Suppressor macrophage treated with lipopolysaccharide for 1 hour (primary cell): ENCODE results near the gene TRIM50.
"Not testable (repeated sequence)": the region's sequence is repeated elsewhere in the genome, so short reads cannot be mapped to it uniquely, and the experiment has no call there.

Experiments
- DNase-seq, 3 donors: peaks; one replicate each; pipeline ENCODE4 v3.0.0-alpha.2; 2020 to 2022

The TRIM50 gene

DNA sequence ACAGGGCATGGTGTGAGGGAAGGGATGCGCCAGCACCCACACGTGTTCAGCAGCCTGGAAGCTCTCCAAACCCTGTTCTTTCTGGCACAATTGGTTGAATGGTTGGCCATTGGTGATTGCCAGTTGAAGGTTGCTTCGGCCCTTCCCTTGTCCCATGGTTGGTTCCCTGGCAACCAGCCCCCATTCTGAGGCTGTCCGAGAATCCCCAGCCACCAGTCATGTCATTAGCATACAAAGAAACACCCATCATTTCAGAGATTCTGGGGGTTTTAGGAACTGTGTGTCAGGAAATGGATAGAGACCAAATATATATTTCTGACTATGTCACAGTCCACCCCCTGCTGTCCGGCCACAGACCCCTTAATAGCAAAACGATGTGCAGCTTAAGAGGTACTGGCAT lies 21.9 kb upstream of the TRIM50 start:
- DNase-seq = peak in 1 of 3 donors; percentile 16

DNA sequence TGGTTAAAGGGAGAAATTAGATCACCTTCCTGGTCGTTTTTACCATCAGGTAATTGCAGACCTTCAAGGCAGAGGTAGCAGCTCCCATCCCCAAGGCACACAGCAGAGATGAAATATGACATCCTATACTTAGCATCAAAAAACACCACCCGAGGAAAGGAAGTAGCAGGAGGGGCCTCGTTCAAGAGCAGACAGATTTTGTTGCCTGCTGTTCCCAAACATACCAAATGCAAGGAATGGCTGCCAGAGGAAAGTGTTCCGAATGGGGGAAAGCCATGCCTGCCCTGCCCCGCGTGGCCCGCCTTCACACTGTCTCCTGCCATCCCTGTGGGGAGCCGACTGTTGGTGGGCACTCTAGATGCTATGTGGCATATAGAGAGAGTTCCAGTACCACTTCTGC lies 18.1 kb upstream of the TRIM50 start:
- no peak for DNase-seq

DNA sequence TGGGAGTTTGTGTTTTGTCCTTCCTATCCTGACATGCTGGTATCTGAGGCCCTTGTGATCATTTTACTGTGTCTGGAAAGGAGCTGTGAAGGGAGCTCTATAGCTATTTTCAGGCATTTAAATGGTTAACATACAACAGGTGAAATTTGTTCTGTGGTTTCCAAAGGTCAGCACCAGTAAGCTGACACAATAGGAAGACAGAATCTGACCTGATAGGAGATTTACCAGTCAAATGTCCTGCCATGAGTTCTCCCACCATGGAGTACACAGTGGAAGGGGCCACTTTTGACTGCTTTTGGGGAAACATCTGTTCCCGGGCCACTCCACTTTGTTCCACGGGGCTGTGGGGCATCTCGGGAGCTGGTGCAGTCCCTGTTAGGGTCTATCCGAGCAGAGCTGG lies 17.7 kb upstream of the TRIM50 start:
- DNase-seq = no peak

DNA sequence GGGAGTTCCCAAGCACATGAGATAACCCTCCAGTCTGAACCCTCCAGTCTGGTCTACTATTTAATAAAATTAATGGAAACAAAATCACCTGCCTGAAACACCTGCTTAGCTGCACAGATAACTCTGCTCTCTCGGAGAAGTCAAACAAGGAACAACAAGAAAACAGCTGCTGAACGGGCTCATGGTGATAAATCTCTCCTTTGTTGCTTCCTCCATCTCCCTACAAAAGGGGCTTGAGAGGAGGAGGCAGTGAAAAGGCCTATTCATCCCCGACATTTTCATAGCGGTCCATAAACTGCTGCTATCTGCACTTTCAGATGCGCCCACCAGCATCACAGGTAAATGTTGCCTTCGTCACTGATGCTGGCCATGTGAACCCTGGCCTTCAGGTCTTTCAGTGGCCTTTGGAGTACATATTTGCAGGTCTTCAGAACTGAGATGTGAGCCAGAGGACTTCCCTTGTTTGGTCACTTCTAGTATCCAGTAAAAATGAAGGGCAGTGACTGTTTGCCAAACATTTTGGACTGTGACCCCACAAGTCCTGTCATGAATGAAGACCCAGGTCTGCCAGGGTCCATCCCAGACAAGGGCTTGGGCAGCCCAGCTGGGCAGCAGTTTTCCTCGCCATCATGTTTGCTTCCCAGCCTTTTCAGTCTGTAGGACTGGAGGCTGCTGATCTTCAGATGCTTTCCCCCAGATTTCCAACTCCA lies 15.9 kb upstream of the TRIM50 start:
- DNase-seq = no peak

DNA sequence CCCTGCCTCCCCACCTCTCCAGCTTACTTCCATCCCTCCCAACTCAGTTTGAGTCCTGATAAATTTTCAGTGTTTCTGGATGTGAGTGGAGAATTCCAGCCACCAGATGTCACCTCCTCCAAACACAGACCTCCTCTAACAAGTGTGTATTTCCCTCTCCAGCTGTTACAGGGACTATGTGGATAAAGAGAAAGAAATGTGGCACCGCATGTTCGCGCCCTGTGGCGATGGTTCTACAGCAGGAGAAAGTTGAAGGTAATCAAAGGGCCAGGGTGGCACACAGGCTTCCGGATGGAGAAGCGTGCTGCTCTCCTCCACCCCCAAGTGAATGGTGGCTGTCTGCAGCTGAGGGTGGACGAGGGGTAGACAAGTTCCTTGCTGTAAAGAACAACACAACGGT lies 14.8 kb upstream of the TRIM50 start:
- DNase-seq = no peak

DNA sequence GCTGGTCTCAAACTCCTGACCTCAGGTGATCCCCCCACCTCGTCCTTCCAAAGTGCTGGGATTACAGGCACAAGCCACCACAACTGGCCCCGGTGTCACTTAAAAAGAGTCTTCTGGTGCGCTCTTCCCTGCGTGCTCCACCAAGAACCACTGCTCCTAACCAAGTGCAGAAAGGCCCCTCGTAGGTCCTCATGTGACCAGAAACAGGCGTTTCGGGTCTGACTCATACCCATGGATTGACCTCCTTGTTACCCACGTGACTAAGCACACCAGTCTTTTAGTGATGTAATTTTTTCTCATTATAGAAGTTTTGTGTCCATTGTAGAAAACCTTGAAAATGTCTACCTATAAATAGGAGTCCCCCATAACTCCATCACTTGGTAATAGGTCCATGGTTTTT lies 14.0 kb upstream of the TRIM50 start:
- peak; percentile 72 to 80 (median 79) for DNase-seq

DNA sequence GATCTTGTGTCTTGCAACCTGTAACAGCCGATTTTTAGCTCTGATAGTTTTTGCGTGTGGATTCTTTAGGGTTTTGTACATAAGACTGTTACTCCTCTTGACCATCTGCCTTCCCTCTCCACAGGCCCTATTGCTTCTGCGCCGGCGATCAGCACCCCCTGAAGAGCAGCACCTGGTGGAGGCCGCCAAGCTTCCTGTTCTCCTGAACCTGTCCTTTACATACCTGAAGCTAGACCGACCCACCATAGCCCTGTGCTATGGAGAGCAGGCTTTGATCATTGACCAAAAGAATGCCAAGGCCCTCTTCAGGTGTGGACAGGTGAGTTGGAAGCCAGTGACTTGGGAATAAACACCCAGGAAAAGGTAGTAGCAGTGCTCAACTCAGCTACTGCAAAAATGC lies 12.6 kb upstream of the TRIM50 start:
- DNase-seq = no peak

DNA sequence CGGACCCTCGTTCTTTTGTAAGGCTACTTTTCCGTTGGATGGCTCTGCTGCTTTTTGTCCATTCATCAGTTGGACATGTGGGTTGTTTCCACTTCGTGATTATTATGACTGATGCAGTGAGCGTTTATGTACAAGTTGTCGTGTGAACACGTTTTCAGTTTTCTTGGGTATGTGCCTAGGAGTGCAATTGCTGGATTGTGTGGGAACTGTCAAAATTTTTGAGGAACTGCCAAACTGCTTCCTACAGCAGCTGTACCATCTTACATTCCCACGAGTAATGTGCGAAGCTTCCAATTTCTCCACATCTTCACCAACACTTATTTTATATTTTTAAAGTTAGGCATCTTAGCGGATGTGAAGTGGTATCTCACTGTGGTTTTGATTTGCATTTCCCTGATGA lies 10.4 kb upstream of the TRIM50 start:
- no peak for DNase-seq

DNA sequence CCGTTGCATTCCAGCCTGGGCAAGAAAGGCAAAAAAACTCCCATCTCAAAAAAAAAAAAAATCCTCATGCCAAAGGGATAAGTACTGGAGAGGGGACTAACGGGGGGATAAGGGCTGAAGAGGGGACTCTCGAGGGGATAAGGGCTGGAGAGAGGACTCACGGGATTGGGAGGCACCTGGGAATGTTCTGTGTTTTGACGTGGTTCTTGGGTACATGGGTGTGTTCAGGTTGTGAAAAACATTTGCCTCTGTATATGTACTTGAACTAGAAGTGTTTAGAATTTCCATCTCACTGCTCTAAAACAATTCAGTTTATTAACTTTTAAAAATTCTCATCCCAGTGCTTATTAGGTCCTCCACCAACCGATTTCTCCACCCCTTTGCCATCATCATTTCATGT lies 4.6 kb upstream of the TRIM50 start:
- no peak for DNase-seq

DNA sequence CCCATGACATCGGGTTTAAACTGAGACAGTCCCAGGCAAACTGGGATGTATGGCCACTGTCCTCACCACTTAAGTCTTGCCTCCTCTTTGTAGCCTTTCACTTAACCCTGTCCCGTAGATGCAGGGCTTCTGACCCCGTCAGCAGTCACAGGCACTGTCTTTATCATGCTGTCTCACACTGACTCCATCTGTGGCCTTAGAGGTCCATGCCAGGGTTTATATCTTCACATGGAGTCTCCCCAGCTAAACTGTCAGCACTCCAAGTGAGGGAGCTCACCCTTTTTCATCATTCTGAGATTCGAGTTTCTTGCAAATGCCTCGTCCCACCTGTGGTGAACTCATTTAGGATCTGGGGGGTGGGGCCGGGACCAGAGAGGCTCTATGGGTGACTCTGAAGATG lies 2.9 kb upstream of the TRIM50 start:
- no peak for DNase-seq

DNA sequence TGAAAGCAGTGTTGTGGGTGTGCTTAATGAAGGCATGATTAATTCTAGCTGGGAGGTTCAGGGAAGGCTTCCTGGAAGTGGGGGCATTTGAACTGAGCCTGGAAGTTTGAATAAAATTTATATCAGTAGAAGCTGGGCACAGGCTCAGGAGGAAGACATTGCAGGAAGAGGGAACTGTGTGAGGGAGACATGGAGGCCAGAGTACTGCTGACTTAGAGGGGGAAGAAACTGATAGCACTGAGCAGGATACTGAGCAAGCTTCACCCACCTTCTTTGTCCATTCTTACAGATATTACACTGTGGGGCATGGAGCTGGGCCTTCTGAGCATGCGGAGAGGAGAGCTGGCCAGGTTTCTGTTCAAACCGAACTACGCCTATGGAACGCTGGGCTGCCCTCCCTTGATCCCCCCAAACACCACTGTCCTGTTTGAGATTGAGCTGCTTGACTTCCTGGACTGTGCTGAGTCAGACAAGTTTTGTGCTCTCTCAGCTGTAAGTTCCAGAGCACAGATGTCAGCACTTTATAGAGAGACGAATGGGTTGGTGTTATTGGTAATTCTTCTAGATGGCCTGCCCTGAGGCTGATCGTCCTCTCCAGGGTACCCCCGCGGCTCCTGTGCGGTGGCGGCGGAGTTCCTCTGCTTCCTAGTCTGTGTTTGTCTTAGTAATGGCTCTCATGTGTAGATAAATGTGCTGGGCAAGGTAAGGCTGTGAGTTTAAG lies 2.1 kb upstream of the TRIM50 start:
- DNase-seq = peak in 1 of 3 donors; percentile 32

DNA sequence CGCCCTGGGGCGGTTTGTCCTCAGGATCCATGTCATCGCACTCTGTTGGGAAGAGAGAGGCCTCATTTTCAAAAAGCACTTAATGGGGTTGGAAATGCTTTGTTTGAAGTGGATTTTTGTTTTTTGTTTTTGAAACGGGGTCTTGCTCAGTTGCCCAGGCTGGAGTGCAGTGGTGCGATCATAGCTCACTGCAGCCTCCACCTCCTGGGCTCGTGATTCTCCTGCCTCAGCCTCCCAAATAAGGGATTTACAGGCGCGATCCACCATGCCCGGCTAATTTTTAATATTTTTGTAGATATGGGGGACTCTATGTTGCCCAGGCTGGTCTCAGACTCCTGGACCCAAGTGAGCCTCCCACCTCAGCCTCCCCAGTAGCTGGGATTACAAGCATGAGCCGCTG lies 814 bp upstream of the TRIM50 start:
- no peak for DNase-seq

DNA sequence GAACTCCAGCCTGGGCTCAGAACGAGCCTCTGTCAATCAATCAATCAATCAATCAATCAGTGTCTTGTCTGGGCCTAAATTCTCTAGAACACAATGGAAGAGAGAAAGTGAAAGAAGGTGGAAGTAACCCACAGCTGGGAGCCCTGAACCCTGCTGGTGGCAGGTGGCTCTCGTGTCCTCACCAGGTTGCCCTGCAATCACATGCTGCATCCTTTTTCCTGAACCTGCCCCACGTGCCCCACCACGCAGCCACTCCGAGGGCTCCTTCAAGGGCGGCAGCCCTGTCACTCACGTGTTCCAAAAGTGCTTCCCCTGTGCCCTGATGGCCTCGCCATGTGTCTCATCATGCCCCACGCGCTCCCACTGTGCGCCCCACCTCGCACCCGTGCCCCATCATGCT lies 433 bp downstream of the TRIM50 start:
- not testable (repeated sequence) for DNase-seq

DNA sequence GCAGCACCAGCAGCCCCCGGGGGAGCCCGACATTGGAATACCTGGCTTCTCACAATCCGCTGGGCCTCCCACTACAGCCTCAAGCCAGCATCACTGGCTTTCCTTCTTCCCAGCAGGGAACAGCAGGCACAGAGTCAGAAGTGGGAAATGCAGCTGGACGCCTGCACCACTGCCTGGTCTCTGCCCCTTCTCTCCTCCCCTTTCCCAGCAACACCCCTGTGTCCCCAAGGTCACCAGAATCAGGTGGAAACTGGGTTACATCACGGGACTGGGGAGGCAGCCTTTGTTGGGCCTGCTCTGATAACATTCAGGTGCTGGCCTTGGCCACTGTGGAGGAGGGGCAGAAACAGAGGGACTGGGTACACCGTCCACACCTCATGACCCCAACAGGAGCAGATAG lies 2.5 kb downstream of the TRIM50 start:
- not testable (repeated sequence) for DNase-seq

DNA sequence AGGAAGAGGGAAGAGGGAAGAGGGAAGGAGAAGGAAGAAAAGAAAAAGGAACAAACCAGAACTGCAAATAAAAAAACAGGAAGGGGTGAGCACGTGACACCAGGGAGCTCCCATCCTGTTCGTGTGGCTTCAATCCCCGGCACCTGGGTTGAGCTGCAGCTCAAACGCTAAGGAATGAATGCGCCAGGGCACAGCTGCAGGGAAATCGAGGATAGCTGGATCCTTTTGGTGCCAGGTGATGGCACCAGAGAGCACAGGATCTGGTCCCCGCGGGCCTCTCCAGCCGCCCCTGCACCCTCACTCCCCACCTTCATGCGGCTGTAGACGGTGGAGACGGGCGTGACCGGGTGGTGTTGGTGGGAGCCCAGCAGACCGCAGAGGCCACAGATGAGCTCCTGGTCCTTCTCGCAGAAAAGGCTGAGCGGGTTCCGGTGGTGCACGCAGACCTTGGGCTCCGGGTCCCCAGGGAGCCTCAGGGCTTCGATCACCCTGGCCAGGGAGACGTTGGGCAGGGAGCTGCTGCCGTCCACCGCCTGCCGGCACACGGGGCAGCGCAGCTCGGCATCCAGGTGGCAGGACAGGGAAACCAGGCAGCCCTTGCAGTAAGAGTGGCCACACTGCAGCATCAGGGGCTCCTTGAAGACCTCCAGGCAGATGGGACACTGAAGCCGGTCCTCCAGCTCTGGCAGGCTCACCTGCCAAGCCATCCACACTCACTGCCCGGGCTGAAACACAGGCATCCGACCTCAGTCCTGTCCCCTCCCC lies 3.6 kb downstream of the TRIM50 start:
- DNase-seq = peak; percentile 57 to 70 (median 59)

DNA sequence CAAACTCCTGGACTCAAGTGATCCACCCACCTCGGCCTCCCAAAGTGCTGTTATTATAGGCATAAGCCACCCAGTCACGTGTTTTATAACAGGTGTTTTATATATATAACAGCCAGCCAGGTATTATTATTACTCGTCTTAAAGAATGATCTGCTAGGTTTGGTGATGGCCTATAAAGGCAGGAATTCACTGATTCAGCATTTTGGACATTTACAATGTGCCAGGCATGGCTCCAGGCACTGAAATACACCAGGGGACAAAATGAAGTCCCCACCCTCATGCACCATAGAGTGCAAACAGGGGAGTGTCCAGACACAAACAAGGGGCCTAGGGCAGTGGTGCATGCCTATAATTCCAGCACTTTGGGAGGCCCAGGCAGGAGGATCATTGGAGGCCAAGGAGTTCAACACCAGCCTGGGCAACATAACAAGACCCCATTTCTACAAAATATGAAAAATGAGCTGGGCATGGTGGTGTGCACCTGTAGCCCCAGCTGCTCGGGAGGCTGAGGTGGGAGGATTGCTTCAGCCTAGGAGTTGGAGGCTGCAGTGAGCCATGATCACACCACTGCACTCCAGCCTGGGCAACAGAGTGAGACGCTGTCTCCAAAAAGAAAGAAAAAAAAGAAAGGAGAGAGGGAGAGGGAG lies 4.3 kb downstream of the TRIM50 start:
- not testable (repeated sequence) for DNase-seq

DNA sequence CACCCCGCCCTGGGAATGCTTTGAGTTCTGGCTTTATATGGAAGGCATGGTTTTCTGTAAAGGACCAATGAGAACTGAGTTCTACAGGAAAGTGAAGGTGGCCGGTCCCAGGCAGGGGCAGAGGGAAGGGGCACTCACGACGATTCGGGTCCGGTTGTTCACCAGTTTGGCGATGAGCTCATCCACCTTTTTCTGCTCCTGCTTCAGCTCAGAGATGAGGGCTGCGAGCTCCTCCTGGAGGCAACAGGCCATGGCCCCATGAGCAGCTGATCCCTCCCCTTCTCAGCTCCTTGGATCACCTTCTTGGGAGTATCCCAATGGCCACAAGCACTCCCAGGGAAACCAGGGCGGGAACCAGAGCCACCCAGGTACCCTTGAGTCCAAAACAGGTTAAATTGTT lies 7.9 kb downstream of the TRIM50 start:
- not testable (repeated sequence) for DNase-seq

DNA sequence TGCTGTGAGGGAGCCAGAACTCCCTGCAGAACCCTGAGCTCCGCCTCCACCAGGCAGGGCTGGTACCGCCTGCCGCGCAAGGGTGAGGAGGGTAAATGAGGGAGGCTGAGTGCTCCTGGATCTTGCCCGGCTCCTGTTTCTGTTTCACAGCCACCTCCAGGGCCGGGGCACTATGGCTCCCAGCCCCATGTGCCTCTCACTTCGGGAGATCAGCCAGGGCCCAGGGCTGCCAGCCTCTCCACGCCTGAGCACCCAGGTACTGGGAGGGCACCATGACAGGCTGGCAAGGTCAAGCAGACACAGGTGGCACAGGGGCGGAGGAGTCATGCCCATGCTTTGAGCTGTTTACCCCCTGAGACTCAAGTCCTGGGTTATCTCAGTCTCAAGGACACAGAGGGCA lies 8.3 kb downstream of the TRIM50 start:
- not testable (repeated sequence) for DNase-seq

DNA sequence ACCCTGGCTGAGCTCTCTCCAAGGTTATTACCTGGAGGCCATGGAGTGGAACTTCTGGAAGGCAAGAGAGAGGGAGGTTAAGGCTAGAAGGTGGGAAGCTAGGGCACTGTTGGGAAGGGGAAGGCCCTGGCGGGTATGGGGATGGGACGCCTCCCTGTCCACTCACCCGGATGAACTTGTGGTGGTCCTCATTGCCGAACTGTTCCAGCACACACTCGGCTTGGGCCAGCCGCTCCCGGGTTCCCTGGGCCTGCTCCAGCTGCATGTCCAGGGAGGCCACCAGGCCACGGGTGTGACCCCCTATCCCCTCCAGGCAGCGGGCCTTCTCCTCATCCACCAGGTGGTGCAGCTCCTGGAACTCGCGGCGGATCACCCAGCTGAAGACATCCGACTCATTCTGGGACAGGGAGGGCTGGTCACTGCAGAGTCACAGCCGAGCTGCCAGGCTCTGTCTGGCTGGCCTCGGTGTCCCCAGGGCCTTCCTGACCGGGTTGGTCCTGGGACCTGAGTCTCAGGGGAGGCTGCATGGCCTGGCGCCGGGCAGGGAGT lies 9.2 kb downstream of the TRIM50 start:
- DNase-seq = not testable (repeated sequence)

DNA sequence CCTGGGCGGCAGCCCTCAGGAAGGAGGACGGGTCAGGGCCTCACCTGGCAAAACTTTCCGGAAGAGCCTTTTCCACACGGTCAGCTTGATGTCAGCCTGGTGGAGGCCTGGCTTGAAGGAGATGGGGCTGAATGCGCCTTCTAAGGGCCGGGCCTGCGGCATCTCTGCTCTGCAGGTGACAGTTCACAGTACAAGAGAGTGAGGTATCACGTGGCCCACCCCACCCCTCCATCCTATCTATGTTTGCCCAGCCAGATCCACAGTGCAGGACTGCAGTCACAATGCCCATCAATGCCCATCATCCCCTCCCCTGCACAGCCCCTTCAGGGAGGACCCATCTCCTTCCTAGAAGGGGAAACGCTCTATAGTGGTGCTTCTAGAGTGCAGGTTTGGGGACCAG lies 11.4 kb downstream of the TRIM50 start:
- DNase-seq = no peak

DNA sequence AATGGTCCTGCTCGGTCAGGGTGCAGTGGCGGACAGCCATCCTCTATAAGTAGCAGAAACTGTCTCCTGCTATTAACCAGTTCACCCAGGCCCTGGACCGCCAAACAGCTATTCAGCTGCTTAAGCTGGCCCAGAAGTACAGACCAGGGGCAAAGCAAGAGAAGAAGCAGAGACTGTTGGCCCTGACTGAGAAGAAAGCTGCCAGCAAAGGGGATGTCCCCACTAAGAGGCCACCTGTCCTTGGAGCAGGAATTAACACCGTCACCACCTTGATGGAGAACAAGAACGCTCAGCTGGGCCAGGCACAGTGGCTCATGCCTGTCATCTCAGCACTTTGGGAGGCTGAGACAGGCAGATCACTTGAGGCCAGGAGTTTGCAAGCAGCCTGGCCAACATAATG lies 13.6 kb downstream of the TRIM50 start:
- no peak for DNase-seq

DNA sequence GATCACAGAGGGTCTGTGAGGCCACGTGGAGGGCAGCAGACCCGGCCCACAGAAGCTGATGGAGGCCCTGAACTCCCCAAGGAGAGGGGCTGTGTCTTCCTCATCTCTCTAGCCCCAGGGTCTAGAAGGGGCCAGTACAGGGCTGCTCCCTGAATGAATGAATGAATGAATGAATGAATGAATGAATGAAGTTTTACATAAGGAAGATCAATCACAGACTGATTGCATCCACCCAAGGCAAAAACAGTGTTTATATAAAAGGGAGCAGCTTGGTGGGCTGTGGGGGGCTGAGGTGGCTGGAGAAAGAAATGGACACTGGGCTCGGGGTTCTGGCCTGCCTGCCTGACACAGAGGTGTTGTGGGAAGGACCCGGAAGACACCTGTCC lies 14.4 kb downstream of the TRIM50 start:
- DNase-seq = no peak
